Neural crest cell (in vitro differentiated cells): ENCODE data around the gene MXD3. TPM values are rescaled to one million over a fixed set of nuclear protein-coding genes. Genes with fewer than 3 reads are reported as not detected.
"Not testable (repeated sequence)": the region's sequence is repeated elsewhere in the genome, so short reads cannot be mapped to it uniquely, and the experiment has no call there.

Source experiments
- DNase-seq: peaks from one replicate; pipeline ENCODE4 v3.0.0; 2021; ENCODE audit warnings: low read depth, mixed read lengths, low spot score
- H3K27ac Mint-ChIP-seq: one replicate; pipeline ENCODE4 v1.8.0; 2021; ENCODE audit warnings: mild to moderate bottlenecking, mixed read lengths; ENCODE audit not compliant: unreplicated experiment
- H3K27me3 Mint-ChIP-seq: 2 replicates; pipeline ENCODE4 v1.8.0; 2021; ENCODE audit warnings: low read depth, mild to moderate bottlenecking, mixed read lengths
- H3K36me3 Mint-ChIP-seq: 2 replicates; pipeline ENCODE4 v1.8.0; 2021; ENCODE audit warnings: low read depth, mild to moderate bottlenecking, mixed read lengths
- H3K4me1 Mint-ChIP-seq: 2 replicates; pipeline ENCODE4 v1.8.0; 2021; ENCODE audit warnings: mixed read lengths
- H3K4me3 Mint-ChIP-seq: one replicate; pipeline ENCODE4 v1.8.0; 2021; ENCODE audit warnings: mild to moderate bottlenecking, mixed read lengths
- H3K9me3 Mint-ChIP-seq: 2 replicates; pipeline ENCODE4 v1.8.0; 2021; ENCODE audit warnings: mixed read lengths
- total RNA-seq: library from RNA; stranded (reverse); gene quantifications from 2 replicates; pipeline ENCODE4 v1.2.1, GENCODE V29; 2021
- TF ChIP-seq, protein P1 (sequence below): fragments of 200-600 bp; sonication (generic); conservative IDR thresholded peaks from 2 replicates; pipeline ENCODE4 v1.5.0; 2021; ENCODE audit warnings: antibody characterized with exemption, mild to moderate bottlenecking

MXD3 gene
- total RNA-seq, 1 donor from 2014 or later = 40.3 TPM

DNA sequence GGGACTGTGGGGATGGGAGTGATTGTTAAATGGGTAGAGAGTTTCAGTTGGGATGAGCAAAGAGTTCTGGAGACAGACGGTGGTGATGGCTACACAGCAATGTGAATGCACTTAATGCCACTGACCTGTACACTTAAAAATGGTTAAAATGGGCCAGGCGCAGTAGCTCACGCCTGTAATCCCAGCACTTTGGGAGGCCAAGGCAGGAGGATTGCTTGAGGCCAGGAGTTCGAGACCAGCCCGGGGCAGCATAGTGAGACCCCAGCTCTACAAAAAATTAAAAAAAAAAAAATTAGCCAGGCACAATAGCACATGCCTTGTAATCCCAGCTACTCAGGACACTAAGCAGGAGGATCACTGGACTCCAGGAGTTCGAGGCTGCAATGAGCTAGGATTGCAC, 32.1 kb upstream of the MXD3 start:
- Mint-ChIP-seq H3K27ac (no peak overlapping the region), H3K36me3 (peaks cover 3% of the 10 kb centered on the region)

DNA sequence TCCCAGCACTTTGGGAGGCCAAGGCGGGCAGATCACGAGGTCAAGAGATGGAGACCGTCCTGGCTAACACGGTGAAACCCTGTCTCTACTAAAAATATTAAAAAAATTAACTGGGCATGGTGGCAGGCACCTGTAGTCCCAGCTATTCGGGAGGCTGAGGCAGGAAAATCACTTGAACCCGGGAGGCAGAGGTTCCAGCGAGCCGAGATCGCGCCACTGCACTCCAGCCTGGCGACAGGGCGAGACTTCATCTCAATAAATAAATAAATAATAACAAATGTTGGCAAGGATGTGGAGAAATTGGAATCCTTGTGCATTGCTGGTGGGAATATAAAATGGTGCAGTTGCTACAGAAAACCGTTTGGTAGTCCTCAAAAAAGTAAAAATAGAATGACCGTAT, 31.3 kb upstream of the MXD3 start:
- not testable (repeated sequence) for H3K27ac Mint-ChIP-seq

More for the DNA sequence above, 32.1 kb upstream of the MXD3 start:
- Mint-ChIP-seq H3K9me3 (no peaks in the 10 kb centered on the region), H3K4me1 (peaks cover 8% of the 10 kb centered on the region), H3K27me3 (no peaks in the 10 kb centered on the region), H3K4me3 (no peak overlapping the region)
- DNase-seq = no peak
- TF ChIP-seq, protein P1, sequence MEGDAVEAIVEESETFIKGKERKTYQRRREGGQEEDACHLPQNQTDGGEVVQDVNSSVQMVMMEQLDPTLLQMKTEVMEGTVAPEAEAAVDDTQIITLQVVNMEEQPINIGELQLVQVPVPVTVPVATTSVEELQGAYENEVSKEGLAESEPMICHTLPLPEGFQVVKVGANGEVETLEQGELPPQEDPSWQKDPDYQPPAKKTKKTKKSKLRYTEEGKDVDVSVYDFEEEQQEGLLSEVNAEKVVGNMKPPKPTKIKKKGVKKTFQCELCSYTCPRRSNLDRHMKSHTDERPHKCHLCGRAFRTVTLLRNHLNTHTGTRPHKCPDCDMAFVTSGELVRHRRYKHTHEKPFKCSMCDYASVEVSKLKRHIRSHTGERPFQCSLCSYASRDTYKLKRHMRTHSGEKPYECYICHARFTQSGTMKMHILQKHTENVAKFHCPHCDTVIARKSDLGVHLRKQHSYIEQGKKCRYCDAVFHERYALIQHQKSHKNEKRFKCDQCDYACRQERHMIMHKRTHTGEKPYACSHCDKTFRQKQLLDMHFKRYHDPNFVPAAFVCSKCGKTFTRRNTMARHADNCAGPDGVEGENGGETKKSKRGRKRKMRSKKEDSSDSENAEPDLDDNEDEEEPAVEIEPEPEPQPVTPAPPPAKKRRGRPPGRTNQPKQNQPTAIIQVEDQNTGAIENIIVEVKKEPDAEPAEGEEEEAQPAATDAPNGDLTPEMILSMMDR = no peak

DNA sequence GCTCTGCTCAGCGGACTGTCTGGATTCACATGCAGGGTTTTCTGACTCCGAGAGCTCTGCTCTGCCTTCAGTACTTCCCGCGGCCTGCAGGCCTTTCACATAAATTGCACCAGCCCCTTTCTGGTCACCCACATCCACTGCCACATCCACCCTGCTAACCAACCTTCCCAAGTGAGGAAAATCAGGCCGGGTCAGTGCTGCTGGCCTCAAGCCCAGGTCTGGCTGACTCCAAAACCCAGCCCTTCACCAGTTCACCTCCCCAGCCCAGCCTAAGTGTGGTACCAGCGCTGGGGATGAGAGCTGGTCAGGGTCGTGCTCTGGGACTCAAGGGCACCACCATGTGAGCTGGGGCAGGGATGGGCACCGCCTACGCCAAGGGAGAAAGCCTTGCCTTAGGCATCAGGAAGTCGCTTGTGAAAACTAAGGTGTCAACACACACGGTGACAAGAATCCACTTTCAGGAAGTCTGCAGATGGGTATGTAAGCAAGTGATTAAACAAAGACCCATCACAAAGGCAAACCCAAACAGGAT, 27.5 kb upstream of the MXD3 start:
- no peak for DNase-seq
- Mint-ChIP-seq H3K27me3 (no peaks in the 10 kb centered on the region), H3K9me3 (no peaks in the 10 kb centered on the region), H3K36me3 (peaks cover 5% of the 10 kb centered on the region), H3K4me3 (no peak overlapping the region), H3K4me1 (peaks cover 8% of the 10 kb centered on the region), H3K27ac (no peak overlapping the region)
- TF ChIP-seq, protein P1 = no peak

More for the DNA sequence above, 31.3 kb upstream of the MXD3 start:
- H3K36me3 Mint-ChIP-seq, H3K27me3 Mint-ChIP-seq, DNase-seq, H3K4me3 Mint-ChIP-seq, H3K9me3 Mint-ChIP-seq, H3K4me1 Mint-ChIP-seq: not testable (repeated sequence)

DNA sequence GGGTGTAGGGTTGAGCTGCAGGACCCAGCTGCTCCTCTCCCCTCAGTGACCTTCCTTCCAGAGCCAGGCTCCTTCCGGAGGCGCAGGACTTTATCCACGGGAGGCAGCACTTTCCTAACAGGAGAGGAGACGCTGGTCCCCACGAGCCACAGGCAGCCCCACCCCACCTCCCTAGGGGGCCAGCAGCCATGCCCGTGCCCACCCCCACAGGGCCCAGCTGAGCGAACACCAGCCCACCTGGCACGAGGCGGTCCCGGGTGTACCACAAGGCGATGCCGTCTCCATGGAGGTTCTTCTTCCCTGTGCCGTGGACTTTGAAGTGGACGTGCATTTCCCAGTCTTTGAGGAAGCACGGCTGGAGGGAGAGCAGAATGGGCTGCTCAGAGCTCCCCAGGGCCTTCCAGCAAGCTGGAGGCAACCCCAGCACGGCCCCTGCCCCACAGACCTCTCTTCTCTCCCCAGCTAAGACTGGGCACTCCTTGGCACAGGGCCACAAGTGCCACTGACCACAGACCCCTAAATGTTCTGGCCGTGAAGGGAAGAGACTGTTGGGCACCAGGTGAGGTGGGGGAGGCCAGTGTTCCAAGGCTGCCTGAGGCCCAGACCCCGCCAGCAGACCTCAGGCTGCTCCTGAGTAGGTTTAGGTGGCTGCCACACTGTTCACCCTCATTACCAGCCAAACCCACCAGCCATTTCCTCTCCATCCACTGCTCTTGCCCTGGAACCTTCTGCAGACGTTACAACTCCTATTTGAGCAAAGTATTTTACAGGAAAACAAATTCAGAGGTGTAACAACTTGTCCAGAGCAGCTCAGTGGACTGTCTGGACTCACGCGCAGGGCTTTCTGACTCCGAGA, 26.8 kb upstream of the MXD3 start:
- no peak overlapping the region for H3K27ac Mint-ChIP-seq
- TF ChIP-seq, protein P1 = no peak
- H3K27me3 Mint-ChIP-seq = no peaks in the 10 kb centered on the region
- H3K36me3 Mint-ChIP-seq = peaks cover 3% of the 10 kb centered on the region
- H3K9me3 Mint-ChIP-seq = no peaks in the 10 kb centered on the region
- no peak for DNase-seq
- H3K4me1 Mint-ChIP-seq = peaks cover 8% of the 10 kb centered on the region
- H3K4me3 Mint-ChIP-seq = no peak overlapping the region

- TF ChIP-seq, protein P1 = no peak
- Mint-ChIP-seq H3K27ac (no peak overlapping the region), H3K36me3 (peaks cover 2% of the 10 kb centered on the region), H3K4me3 (no peak overlapping the region), H3K4me1 (peaks cover 8% of the 10 kb centered on the region), H3K27me3 (no peaks in the 10 kb centered on the region), H3K9me3 (no peaks in the 10 kb centered on the region)
- no peak for DNase-seq
These were observed 25.2 kb upstream of the MXD3 start for GRCh38 chr5:177336603-177337494.
